Measurements from ENCODE around the gene RDM1.

Gene RDM1

DNA sequence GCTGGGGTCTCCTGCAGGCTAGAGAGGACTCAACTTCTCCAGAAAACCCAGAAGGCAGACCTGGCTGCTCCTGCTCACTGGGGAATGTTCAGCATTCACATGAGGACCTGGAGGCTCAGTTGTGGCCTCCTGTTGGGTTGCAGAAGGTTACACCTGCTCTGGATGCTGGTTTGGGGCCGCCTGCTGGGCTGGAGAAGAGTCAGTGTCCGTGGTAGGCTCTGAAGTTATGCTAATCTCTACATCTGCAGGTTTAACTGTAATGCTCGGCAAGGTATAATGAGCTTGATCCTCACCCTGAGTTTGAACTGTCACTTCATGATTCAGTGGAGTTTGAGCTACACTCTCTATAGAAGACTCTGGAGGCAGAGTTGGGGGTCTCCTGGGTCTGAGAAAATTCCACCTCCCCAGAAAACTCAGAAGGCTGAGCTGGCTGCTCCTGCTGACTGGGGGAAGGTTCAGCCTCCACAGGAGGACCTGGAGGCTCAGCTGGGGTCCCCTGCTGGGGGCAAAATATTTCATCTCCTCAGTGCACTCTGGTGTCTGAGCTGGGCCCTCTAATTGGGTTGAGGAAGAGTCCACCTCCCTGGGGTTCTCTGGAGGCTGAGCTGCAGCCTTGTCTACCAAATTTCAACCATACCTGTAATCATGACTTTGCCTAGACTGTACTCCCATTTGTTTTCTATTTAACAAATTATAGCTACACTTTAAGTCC is 23.5 kb downstream of the RDM1 start:
- ChIA-PET POLR2A (no interaction called here), CTCF (no interaction called here)
- H3K4me3 ChIP-seq (ENCODE audit: low read depth, low read length): no peak overlapping the region
- no peak for DNase-seq (ENCODE audit: low read depth, low spot score)
- TF ChIP-seq, protein P1, sequence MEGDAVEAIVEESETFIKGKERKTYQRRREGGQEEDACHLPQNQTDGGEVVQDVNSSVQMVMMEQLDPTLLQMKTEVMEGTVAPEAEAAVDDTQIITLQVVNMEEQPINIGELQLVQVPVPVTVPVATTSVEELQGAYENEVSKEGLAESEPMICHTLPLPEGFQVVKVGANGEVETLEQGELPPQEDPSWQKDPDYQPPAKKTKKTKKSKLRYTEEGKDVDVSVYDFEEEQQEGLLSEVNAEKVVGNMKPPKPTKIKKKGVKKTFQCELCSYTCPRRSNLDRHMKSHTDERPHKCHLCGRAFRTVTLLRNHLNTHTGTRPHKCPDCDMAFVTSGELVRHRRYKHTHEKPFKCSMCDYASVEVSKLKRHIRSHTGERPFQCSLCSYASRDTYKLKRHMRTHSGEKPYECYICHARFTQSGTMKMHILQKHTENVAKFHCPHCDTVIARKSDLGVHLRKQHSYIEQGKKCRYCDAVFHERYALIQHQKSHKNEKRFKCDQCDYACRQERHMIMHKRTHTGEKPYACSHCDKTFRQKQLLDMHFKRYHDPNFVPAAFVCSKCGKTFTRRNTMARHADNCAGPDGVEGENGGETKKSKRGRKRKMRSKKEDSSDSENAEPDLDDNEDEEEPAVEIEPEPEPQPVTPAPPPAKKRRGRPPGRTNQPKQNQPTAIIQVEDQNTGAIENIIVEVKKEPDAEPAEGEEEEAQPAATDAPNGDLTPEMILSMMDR (IDR thresholded peaks at IDR 0.05; ENCODE audit: insufficient read depth, low read length, missing control alignments): no peak

DNA sequence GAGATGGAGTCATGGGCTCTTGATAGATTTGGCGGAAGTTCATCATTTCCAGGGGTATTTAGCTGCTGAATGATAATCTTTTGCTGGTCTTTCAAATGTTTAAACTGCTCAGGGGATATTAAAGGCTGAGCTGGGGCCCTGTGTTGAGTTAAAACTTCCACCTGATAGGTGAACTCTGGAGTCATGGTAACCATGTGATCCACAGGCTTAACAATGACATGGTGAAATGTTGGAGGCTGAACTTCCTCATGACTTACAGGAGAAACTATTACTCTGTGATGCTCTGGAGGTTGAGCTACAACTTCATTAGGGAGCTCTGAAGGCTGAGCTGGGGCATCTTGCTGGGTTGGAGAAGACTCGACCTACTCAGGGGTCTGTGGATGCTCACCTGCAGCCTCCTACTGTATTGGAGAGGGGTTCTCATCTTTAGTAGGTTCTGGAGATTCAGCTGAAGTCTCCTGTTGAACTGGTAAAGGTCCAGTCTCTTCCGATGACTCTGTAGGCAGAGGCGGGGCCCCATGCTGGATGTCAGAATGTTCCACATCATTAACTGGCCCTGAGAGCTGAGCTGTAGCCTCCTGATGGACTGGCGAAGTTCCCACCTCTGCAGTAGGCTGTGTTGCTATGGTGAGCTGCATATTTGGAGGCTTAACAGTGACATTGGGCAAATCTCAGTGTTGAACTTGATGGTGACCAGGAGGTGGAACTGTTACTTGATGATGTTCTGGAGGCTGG is 24.2 kb downstream of the RDM1 start:
- ChIA-PET CTCF (no interaction called here), POLR2A (no interaction called here)
- no peak for DNase-seq (ENCODE audit: low read depth, low spot score)
- H3K4me3 ChIP-seq (ENCODE audit: low read depth, low read length): no peak overlapping the region
- TF ChIP-seq, protein P1 (IDR thresholded peaks at IDR 0.05; ENCODE audit: insufficient read depth, low read length, missing control alignments): no peak

DNA sequence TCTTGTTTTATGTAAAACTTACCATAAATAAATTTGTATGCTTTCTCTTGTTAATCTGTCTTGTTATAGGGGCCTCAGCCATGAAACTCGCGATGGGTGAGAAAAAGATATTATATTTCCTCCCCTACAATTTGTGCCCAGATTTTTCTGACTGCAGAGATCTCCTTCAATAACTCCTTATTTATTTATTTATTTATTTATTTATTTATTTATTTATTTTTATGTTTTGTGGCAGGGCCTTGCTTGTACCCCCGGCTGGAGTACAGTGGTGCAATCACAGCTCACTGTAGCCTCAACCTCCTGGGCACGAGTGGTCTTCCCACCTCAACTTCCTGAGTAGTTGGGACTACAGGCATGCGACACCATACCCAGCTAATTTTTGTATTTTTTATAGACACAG is 27.1 kb downstream of the RDM1 start:
- ChIA-PET CTCF (no interaction called here), POLR2A (no interaction called here)
- no peak overlapping the region for H3K4me3 ChIP-seq (ENCODE audit: low read depth, low read length)
- TF ChIP-seq, protein P1 (IDR thresholded peaks at IDR 0.05; ENCODE audit: insufficient read depth, low read length, missing control alignments): no peak
- no peak for DNase-seq (ENCODE audit: low read depth, low spot score)

DNA sequence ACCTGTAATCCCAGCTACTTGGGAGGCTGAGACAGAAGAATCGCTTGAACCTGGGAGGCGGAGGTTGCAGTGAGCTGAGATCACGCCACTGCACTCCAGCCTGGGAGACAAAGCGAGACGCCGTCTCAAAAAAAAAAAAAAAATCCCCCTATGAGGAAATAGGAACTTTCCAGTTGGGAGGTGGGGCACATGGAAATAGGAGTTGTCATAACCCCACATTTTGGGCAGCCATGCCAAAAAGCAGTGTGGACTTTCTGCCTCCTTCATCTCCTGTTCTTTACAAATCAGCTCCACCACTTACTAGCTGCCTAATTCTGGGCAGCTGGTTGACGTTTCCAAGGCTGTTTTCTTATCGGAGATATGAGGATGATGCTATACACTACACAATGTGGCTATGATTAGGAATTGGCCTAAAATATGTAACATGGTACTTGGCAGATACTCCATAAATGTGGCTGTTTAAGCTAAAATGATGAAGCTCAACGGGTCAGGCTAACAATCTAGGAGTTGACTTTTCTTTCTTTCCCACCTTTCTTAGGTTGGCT is 28.9 kb downstream of the RDM1 start:
- H3K4me3 ChIP-seq (ENCODE audit: low read depth, low read length): no peak overlapping the region
- ChIA-PET POLR2A (no interaction called here), CTCF (no interaction called here)
- TF ChIP-seq, protein P1 (IDR thresholded peaks at IDR 0.05; ENCODE audit: insufficient read depth, low read length, missing control alignments): no peak
- DNase-seq (ENCODE audit: low read depth, low spot score): no peak

DNA sequence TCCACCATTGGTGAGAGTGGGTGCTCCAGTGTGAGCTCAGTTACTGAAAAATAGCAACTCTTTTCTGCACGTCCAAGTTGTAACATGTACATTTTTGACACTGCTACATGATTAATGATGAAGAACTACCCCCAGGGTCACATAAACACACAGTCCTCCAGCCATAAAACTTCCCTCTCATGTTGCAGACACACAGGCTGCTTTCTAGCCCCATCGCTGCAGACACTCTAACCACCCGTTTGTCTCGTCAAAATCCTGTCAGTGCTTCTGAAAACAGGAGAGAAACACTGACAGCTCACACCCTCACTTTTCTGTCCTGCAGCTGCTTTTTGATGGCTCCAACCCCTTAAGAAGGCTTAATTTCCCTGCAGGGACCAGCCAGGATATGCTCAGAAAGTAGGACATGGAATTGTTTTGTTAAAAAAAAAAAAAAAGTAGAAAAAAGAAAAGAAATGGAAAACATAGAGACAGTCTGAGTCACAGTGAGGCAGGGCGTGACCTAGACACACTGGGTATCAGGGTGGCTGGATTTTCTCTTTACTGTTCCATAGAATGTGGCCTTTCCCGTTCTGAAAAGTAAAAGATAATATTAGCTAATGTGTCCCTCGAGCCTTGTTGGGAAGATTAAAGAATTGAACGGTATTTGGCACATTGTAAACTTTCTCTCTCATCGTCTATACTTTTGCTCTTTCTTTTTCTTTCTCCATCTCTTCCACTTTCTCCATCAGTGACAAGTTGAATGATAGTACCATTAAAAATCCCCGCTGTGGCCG is 29.7 kb downstream of the RDM1 start:
- TF ChIP-seq, protein P1 (IDR thresholded peaks at IDR 0.05; ENCODE audit: insufficient read depth, low read length, missing control alignments): no peak
- POLR2A ChIA-PET: no interaction called here
- CTCF ChIA-PET: no interaction called here
- no peak overlapping the region for H3K4me3 ChIP-seq (ENCODE audit: low read depth, low read length)
- no peak for DNase-seq (ENCODE audit: low read depth, low spot score)

- TF ChIP-seq, protein P1 (IDR thresholded peaks at IDR 0.05; ENCODE audit: insufficient read depth, low read length, missing control alignments): no peak
- ChIA-PET POLR2A (no interaction called here), CTCF (no interaction called here)
- no peak overlapping the region for H3K4me3 ChIP-seq (ENCODE audit: low read depth, low read length)
- DNase-seq (ENCODE audit: low read depth, low spot score): no peak
Observed at GRCh38 chr17:35900280-35900679, 30.3 kb downstream of the RDM1 start.
